HepG2 (cell line): Measurements from ENCODE around the gene TMTC2.

Experiments used
- CTCF ChIP-seq: sonication (generic); formaldehyde crosslinking; IDR thresholded peaks from 2 replicates; pipeline ENCODE4 v1.5.0; 2020; ENCODE audit warnings: mild to moderate bottlenecking, missing genetic modification reagents, moderate library complexity
- MYC ChIP-seq: sonication (generic); formaldehyde crosslinking; IDR thresholded peaks from 2 replicates; pipeline ENCODE4 v1.9.0; 2021; ENCODE audit warnings: missing genetic modification reagents, borderline replicate concordance
- NR3C1 ChIP-seq: sonication (generic); formaldehyde crosslinking; IDR thresholded peaks from 2 replicates; pipeline ENCODE4 v1.4.0; 2020; ENCODE audit warnings: missing genetic modification reagents
- ZNF569 ChIP-seq: sonication (generic); formaldehyde crosslinking; IDR thresholded peaks from 2 replicates; pipeline ENCODE4 v1.5.0; 2020; ENCODE audit warnings: mild to moderate bottlenecking, missing genetic modification reagents, moderate library complexity, borderline replicate concordance

GRCh38 chr12:82793751-82794281 lies 107.1 kb downstream of the TMTC2 start:
- TF ChIP-seq MYC (CRISPR knock-in tag) (no peak), CTCF (no peak), ZNF569 (no peak), NR3C1 (CRISPR knock-in tag) (no peak)
